ENCODE measurements around the gene CCDC92.
A peak's percentile ranks its signal among the peaks of the same experiment; 100 is the strongest.

CCDC92 gene, protein sequence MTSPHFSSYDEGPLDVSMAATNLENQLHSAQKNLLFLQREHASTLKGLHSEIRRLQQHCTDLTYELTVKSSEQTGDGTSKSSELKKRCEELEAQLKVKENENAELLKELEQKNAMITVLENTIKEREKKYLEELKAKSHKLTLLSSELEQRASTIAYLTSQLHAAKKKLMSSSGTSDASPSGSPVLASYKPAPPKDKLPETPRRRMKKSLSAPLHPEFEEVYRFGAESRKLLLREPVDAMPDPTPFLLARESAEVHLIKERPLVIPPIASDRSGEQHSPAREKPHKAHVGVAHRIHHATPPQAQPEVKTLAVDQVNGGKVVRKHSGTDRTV

DNA sequence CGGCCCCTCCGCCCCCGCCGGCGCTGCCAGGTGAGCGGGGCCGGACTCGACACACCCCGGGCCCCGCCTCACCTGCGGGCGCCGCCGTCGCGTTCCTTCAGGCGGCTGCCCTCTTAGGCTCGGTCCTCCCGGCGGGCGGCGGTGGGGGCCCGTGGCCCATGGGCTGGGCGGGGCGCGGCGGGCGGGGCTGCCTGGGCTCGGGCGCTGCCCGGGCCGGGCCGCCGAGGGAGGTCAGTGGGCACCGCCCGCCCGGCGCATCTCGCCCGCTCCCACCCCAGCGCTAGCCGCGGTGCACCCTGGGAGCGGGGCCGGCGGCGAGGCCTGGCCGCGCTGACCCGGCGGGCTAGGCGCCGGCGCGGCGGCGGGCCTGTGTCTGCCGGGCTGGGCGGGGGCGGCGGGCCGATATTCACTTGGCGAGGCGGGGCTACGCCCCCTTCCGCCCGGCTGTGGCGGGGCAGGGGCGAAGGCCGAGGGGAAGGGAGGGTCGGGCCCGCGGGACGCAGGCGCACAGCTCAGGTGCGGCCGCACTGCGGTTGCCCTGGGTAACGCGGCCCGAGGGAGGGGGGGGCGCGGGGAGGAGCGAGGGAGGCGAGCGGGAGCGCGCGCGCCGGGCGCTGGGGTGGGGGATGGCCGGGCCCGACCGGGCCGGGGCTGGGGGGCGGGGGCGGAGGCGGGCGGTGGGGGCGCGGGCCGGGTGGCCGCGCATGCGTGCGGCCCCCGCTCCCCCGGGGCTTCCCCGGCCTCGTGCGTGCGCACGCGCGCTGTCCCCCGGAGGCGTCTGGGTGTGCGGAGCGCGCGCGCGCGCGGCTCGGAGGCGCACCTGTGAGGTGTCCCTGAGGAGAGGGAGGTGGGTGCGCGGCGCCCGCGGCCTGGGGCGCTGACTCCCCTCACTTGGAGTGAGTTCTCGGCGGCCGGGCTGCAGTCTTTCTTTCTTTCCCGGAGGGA, at the start of gene CCDC92, which contains the start of gene ZNF664:
TSS of gene CCDC92 (minus strand) at position 375 of the 945 bp plus-strand sequence. CDS start 28,526 bp downstream, outside the sequence.
TSS of gene ZNF664 (plus strand) at position 759 of the 945 bp plus-strand sequence. CDS start 38,930 bp downstream, outside the sequence.
- H3K4me3 ChIP-seq (ENCODE audit: low read depth, low read length) = peak within 1 kb of the TSS; percentile 69

DNA sequence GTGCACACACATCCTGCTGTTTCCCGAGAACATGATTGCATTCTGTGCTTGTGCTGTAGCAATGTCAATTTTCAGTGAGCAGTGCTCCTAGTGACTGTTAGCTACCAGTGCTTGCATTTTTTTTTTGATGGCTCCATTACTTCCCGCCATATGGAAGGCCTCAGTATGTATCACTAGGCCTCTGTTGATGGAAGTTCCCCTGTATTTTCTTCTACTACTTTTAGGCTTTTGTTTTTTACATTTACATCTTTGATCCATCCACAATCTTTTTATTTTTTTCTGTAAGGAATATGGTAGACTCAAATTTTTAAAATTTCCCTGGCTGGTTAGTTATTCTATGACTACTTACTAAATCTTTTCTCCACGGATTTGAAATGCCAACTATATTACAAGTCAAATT, 49.5 kb upstream of the CCDC92 start:
- H3K4me3 ChIP-seq (ENCODE audit: low read depth, low read length) = no peak overlapping the region

DNA sequence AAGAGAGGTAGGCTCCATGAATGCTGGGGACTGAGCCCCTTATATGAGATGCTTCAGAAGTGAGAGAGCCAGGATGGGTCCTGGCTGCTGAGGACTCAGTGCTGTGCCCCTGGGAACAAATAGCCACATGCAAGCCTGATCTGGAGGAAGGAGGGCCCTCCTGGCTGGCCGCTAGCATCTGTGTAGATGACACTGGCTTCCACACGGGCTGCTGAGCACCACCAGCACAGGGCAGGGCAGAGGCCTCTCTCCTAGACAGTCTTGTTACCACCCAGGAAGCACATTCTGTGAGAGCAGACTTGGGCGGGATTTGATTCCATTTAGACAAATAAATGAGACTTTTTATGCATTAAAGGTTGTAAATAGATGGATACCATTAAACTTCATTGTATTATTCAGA, 48.4 kb upstream of the CCDC92 start:
- H3K4me3 ChIP-seq (ENCODE audit: low read depth, low read length) = no peak overlapping the region

DNA sequence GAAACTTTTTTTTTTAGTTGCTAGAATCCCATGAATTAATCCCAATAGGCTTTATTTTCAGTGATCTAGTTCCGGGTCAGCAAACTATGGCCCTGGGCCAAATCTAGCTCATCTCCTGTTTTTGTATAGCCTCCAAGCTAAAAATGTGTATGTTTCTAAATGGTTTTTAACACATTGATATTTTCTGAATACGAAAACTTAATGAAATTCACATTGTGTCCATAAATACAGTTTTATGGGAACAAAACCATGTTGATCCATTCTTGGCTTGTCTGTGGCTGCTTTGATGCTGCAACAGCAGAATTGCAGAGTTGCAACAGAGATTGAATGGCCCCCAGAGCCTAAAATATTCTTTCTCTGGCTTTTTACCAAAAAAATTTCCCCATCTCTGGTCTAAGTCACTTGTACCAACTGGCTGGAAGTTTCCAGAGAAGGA, 47.9 kb upstream of the CCDC92 start:
- H3K4me3 ChIP-seq (ENCODE audit: low read depth, low read length) = no peak overlapping the region

DNA sequence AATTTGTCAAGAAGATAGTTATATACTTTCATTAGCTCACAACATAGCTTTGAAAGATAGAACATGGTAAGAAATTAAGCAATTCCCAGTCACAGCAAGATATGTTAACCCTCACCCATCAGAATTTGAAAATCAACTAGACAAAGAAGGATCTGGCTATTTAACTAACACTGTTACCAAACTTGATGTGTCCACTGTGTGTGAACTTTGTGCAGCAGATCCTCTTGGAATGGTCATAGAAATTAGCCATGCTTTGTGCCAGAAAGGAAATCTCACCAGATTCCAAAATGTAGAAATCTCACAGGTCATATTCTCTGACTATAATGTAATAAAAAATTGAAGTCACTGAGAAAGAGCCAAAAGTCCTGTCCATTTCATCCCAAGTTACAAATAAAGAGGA, 46.5 kb upstream of the CCDC92 start:
- no peak overlapping the region for H3K4me3 ChIP-seq (ENCODE audit: low read depth, low read length)

DNA sequence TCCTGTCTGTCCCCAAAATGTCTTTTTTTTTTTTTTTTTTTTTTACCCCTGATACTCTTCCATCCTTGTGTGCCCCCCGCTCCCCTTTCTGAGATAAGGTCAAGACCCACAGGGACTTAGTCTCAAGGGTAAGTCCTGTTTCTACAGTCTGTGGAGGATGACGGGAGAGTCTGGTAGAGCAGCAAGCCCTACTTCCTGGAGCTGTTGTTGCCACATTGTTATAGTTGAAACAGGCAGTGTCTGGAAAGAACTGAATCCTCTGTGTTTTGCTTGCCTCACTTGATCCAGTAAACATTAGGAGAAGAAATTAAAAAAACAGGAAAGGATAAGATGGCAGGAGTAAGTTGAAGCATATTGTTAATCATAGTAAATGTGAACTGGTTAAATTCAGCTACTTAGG, 45.9 kb upstream of the CCDC92 start:
- H3K4me3 ChIP-seq (ENCODE audit: low read depth, low read length) = no peak overlapping the region

DNA sequence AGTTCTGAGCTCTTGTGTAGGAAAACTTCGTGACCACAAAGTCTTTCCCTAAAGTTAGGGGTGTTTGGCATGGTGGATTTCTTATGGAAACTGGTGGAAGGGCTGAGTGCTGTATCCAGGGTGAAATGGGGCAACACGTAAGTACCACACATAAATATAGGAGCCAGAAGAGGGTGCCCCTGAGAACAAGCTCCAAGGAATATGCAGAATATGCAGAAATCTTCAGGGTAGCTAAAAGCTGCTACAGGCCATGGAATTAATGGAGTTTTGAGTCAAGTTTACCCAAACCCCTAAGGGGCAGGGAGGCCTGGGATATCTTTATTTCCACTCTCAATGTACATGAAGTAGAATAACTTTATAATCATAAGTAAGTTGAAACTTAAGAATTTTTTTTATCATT, 44.4 kb upstream of the CCDC92 start:
- H3K4me3 ChIP-seq (ENCODE audit: low read depth, low read length) = no peak overlapping the region

DNA sequence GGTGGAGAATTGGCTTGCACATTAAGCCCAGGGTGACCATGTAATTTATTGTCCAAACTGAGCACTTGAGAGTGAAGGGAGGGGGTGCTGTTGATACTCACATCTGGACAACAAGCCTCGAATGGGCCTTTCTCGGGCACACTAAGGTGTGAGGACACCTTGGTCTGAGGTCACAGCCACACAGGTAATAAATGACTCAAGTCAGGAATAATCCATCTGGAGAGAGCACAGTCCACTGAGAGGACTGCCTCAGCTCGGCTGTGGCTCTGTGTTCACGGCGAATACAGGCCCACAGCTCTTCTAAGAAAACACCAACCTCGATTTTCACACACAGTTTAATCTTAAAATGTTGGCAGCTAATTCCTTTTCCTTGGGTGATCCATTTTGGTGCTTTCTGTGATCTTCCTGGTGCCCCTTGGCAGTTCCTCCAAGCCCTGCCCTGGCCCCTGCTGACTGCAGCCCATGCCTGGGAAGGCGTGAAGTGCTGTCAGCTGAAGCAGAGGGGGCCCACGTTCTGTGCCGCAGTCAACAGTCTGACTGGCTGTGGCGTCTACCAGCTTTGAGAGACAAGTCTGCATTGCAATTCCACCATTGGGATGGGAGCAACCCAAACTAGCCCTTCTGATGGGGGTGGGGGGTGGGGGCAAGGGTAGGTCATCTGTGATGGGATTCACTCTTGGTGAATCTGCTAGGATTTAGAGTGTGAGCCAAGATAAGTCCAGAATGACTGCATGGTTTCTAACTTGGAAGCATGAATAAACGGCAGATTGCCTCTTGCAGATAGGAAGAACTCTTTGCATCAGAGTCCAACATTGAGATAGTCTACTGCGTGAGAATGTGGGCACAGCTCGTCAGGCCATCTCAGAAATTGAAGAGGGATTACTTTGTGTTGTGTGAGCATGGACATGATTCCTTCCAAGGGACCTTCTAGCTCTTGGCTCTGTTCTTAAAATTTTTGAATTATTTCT, 43.1 kb upstream of the CCDC92 start:
- H3K4me3 ChIP-seq (ENCODE audit: low read depth, low read length) = no peak overlapping the region

DNA sequence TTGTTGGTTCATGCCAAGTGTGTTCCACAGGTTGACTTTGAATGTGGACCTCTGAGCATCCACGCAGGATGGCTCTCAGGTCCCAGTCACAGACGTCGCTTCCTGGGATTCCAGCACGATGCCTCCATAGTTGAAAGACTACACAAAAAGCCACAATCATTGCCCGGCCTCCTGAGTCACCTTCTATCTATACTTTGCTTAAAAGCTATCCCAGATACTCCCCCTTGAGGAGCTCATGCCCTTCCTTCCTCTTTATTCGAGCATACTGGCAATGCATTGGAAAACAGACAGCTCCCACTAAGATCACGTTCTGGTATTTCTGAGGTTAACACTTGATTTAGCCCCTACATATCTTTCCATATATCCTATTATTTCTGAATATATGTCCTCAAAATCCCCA, 40.4 kb upstream of the CCDC92 start:
- H3K4me3 ChIP-seq (ENCODE audit: low read depth, low read length) = no peak overlapping the region

DNA sequence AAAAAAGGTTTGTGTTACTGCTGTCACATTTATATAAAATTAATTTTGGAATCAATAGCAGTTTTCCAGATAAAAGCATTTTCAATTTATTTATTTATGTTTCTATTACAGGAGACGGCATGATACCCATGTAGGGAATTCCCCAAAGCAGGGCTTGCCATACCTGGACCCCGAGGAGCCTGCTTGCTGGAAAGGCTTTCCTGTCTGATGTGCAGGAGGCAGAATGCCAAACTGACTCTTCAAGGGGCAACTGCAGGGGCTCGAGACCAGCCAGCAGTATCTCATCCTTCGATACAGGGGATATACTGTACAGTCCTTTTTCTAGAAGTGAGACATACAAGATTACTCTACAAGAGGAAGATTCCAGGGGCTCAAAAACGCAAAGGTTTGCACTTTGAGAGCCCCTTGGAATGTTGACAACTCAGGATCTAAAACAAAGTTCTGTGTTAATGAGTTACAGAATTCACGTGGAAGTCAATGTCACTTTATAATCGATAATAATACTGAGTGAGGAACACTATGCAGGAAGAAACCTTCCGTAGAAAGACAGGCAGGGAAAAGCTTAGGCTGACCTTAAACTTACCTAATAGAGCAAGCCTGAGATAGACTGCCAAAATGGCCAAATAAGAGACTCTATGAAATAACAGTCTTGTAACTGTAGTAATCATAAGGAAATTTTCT, 38.9 kb upstream of the CCDC92 start:
- H3K4me3 ChIP-seq (ENCODE audit: low read depth, low read length) = no peak overlapping the region

DNA sequence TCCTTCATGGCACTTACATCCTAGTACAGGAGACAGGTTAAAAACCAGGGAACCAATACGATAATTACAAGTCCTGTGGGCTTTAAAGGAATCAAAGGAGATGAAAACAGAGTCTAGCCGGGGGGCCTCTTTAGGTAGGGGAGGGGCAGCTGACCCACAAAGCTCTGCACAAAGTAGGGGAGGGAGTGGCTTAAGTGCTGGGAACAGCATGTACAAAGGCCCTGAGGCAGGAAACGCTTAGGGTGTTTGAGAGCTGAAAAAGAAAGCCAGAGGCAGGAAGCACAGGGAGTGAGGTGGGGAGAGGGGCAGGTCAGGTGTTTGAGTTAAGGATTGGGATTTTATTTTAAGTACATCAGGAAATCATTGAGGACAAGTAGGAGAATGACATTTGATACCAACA, 38.1 kb upstream of the CCDC92 start:
- H3K4me3 ChIP-seq (ENCODE audit: low read depth, low read length) = no peak overlapping the region

DNA sequence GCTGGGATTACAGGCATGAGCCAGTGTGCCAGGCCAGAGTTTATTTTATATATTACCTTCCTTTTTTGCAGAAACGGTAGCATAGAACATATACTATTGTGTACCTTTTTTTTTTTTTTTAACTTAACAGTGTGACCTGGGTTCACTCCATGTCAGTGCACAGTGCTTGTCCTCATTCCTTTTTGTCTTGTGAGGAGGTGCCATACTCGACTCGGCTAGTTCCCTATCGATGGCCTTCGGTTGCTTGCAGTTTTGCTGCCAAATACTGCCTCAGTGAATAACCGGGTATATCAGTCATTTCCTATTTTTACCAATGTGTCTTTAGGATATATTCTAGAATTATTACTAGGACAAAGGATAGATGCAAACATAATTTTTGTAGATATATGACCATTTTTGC, 37.1 kb upstream of the CCDC92 start:
- H3K4me3 ChIP-seq (ENCODE audit: low read depth, low read length) = no peak overlapping the region

DNA sequence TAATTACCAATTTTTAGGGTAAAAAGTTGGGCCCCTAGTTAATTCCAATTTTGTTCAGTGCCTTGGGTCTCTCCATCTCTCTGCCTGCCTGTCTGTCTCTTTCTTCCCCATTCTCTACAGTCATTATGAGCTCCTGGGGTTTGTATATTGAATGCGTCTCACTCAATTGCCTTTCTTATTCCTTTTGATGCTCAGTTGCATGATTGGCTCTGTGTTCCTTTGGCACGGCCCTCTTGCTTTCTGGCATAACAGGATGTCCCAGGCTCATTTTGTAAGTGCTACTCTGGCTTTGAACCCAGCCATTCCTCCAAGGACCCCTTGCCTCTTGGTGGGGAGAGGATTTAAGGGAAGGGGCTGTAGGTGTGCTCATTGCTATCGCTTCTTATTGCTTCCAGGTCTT, 36.0 kb upstream of the CCDC92 start:
- no peak overlapping the region for H3K4me3 ChIP-seq (ENCODE audit: low read depth, low read length)

DNA sequence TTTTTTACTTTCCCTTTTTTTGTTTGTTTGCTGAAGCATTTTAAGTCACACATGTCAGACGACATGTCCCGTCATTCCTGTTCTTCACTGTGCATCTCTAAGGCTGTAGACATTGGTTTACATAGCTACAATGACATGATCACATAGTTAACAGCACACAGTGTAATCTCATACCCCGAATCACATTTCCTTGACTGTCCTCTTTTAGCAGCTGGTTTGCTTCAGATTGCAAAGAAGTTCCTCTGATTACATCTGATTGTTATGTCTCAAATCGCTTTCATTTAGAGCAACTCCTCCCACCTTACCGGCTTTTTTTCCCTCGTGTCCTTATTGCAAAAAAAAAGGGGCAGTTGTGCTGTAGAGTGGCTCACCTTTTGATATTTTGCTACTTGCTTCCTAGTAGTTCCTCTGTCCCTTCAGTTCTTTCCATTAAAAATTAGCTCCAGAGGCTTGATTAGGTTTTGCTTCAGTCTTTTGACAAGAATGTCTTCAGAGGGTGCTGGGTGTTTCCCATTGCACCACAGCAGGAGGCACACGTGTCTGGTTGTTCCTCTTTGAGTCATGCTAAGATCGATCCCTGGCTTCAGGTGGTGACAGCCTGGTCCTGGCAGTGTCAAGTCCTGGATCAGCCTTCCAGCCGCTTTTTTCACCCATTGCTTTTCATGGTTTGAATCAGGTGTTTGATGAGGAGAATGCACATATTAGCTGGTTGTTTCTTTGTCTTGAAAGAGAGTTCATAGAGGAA, 35.4 kb upstream of the CCDC92 start:
- H3K4me3 ChIP-seq (ENCODE audit: low read depth, low read length) = no peak overlapping the region

DNA sequence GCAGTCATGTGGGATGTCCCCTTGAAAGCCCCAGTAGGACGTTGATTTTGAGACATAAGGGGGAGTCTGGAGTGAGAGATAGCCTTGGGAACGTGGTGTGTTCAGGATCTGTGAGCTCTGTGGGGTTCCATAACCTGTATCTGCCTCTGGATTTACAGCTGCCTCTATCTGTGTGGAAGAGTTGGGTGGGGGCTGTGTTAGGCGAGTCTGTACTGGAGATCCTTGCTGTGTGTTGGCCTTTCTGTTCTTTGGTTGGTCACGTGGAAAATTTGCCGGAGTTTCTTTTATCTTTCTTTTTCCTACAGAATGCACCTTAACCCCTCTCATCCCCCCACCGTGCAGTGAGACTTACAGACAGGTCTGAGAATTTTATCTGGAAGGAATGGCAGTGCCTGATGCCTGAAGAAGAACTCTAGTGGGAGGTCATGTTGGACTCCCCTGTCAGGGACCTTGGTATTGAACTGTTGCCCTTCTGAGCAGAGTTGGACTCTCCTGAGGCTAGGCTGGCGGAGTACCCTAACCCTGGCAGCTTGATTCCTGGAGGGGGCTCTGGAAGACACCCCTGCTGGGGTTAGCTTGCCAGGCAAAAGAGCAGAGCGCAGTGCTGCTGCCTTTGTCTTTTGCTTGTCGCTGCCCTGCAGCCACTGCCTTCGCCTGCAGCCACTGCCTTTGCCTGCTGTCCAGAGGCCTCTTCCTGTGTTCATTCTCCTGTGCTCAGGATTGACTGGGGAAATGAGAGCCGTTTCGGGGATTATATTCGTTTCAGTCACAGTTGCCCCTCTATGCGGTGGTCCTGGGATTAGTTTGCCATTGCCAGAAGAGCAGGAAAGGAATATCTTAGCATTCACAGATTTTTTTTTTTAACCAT, 34.4 kb upstream of the CCDC92 start:
- H3K4me3 ChIP-seq (ENCODE audit: low read depth, low read length) = no peak overlapping the region

DNA sequence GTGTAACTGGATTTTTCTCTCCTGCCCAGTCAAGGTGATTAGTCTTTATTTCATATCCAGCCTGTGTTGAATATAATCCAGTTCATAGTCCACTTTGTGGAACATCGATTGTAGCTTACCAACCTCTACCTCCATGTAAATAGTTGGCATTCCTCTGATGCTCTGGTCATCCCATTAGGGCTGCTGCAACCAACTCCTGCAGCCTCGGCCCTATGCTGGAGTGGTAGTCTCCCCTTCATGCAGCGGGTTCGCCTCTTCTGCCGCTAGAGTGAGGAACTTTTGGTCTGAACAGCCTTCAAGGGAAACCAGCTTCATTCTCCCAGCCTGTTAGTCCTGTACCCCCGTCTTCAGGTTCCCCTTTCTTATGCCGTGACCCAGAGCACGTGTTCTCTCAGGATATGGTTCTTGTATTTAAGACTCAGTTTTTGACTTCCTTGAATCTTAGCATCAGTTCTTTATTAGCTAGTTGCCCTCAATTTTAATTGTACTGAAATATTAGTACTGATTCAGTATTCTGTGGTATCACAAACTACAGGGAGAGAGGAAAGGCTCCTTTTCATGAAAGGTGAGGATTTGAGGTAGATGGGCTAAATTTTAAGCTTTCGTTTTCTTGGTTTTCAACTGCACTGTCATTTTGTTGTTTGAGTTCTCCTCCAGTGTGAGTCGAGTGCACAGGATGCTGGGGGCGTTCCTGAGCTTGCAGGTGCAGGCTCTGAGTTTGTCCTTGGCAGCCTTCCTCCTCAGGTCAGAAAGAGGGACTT, 33.6 kb upstream of the CCDC92 start:
- no peak overlapping the region for H3K4me3 ChIP-seq (ENCODE audit: low read depth, low read length)

DNA sequence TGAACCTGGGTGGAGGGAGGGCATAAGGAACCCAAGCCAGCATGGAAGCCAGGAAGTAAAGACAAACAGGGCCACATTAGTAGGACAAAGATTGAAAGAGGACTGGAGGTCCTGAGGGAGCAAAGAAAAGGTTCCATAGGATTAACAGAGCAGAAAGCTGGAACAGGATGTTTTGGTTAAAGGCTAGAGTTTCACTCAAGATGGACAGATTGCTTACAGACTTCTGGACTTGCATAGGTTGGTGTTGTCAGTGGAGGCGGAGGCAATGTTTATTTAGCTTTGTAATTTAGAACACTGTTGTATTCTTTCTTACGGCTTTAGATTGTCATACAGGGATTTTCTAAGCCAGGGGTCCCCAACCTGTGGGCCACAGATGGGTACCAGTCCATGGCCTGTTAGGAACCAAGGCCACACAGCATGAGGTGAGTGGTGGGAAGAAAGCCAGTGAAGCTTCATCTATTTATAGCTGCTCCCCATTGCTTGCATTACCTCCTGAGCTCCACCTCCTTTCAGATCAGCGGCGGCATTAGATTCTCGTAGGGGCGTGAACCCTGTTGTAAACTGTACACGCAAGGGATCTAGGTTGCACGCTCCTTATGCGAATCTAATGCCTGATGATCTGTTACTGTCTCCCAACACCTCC, 31.7 kb upstream of the CCDC92 start:
- no peak overlapping the region for H3K4me3 ChIP-seq (ENCODE audit: low read depth, low read length)
